Erythroblast (primary cell): Measurements from ENCODE around the gene ZNF525.
"Not testable (repeated sequence)": the region's sequence is repeated elsewhere in the genome, so short reads cannot be mapped to it uniquely, and the experiment has no call there.

Experiments used
- GATA1 ChIP-seq: IDR thresholded peaks from 2 replicates; pipeline ENCODE4 v1.6.1; 2011; ENCODE audit warnings: low read depth, mild to moderate bottlenecking, control low read depth, low read length, moderate library complexity
- POLR2A ChIP-seq: IDR thresholded peaks from 2 replicates; pipeline ENCODE4 v1.6.1; 2011; ENCODE audit warnings: mild to moderate bottlenecking, low read length

- not testable (repeated sequence) for TF ChIP-seq POLR2A, GATA1
Observed at GRCh38 chr19:53397918-53398317, 32.4 kb downstream of the ZNF525 start.
